WTC11 (cell line): Measurements from ENCODE around the gene WDR90. TPM values are rescaled to one million over a fixed set of nuclear protein-coding genes. Genes with fewer than 3 reads are reported as not detected.

ENCODE experiments used
- ATAC-seq: fragments of 200-7000 bp; cut with Tn5 transposase; 2 replicates; pipeline ENCODE4 v1.10.0; 2021; ENCODE audit warnings: mild to moderate bottlenecking, moderate library complexity
- CTCF ChIA-PET: fragments of 300-600 bp; sonication (Branson Sonifier 250); formaldehyde crosslinking; loops from one replicate; lab custom pipeline; 2021; ENCODE audit warnings: antibody characterized with exemption; lab: Charles Lee
- POLR2A ChIA-PET: fragments of 350-600 bp; sonication (Branson Sonifier 250); formaldehyde crosslinking; loops from one replicate; lab custom pipeline; 2021; ENCODE audit warnings: antibody characterized with exemption; lab: Charles Lee
- DNase-seq: peaks from one replicate; pipeline ENCODE4 v3.0.0; 2021; ENCODE audit warnings: low spot score
- H3K27ac Mint-ChIP-seq: 2 replicates; pipeline ENCODE4 v1.8.0; 2021; ENCODE audit warnings: mixed read lengths
- H3K27me3 Mint-ChIP-seq: 2 replicates; pipeline ENCODE4 v1.8.0; 2021; ENCODE audit warnings: low read depth, mild to moderate bottlenecking, moderate library complexity, mixed read lengths
- H3K36me3 Mint-ChIP-seq: 2 replicates; pipeline ENCODE4 v1.8.0; 2021; ENCODE audit warnings: mixed read lengths
- H3K4me1 Mint-ChIP-seq: 2 replicates; pipeline ENCODE4 v1.8.0; 2022; ENCODE audit warnings: mixed read lengths
- H3K4me3 Mint-ChIP-seq: 2 replicates; pipeline ENCODE4 v1.8.0; 2021; ENCODE audit warnings: mild to moderate bottlenecking, moderate library complexity, mixed read lengths
- H3K9me3 Mint-ChIP-seq: 2 replicates; pipeline ENCODE4 v1.8.0; 2021; ENCODE audit warnings: mixed read lengths
- CDX4 ChIP-seq: fragments of 250-450 bp; sonication (Bioruptor Pico); IDR thresholded peaks from 2 replicates; pipeline ENCODE4 v1.9.0; 2021; ENCODE audit warnings: moderate library complexity, mild to moderate bottlenecking, inconsistent platforms, borderline replicate concordance
- CREM ChIP-seq: sonication (generic); formaldehyde crosslinking; IDR thresholded peaks from 2 replicates; pipeline ENCODE4 v1.8.1; 2022; ENCODE audit warnings: mild to moderate bottlenecking, missing genetic modification reagents, moderate library complexity
- E2F4 ChIP-seq: sonication (generic); formaldehyde crosslinking; IDR thresholded peaks from 2 replicates; pipeline ENCODE4 v1.8.1; 2022; ENCODE audit warnings: low read depth, mild to moderate bottlenecking, moderate library complexity, missing genetic modification reagents, borderline replicate concordance
- E2F5 ChIP-seq: sonication (generic); formaldehyde crosslinking; IDR thresholded peaks from 2 replicates; pipeline ENCODE4 v1.8.1; 2022; ENCODE audit warnings: mild to moderate bottlenecking, moderate library complexity, missing genetic modification reagents
- ELF4 ChIP-seq: sonication (generic); formaldehyde crosslinking; IDR thresholded peaks from 2 replicates; pipeline ENCODE4 v1.8.1; 2022; ENCODE audit warnings: low read depth, mild to moderate bottlenecking, moderate library complexity, missing genetic modification reagents
- ESRRA ChIP-seq: sonication (generic); formaldehyde crosslinking; IDR thresholded peaks from 2 replicates; pipeline ENCODE4 v1.8.1; 2022; ENCODE audit warnings: mild to moderate bottlenecking, missing genetic modification reagents, borderline replicate concordance
- FOXK1 ChIP-seq: sonication (generic); formaldehyde crosslinking; IDR thresholded peaks from 2 replicates; pipeline ENCODE4 v1.8.0; 2022; ENCODE audit warnings: mild to moderate bottlenecking, moderate library complexity, missing genetic modification reagents
- GRHL2 ChIP-seq: fragments of 250-450 bp; sonication (Bioruptor Pico); IDR thresholded peaks from 2 replicates; pipeline ENCODE4 v1.8.0; 2022; ENCODE audit warnings: mild to moderate bottlenecking, moderate library complexity; ENCODE audit not compliant: insufficient replicate concordance, severe bottlenecking
- HMGXB4 ChIP-seq: sonication (generic); formaldehyde crosslinking; IDR thresholded peaks from 2 replicates; pipeline ENCODE4 v1.8.1; 2023; ENCODE audit warnings: mild to moderate bottlenecking, moderate library complexity, missing genetic modification reagents
- JAZF1 ChIP-seq: fragments of 250-450 bp; sonication (Bioruptor Pico); IDR thresholded peaks from 2 replicates; pipeline ENCODE4 v1.9.0; 2021; ENCODE audit warnings: moderate library complexity, mild to moderate bottlenecking, inconsistent platforms
- PRDM15 ChIP-seq: sonication (generic); formaldehyde crosslinking; IDR thresholded peaks from 2 replicates; pipeline ENCODE4 v1.8.0; 2022; ENCODE audit warnings: missing genetic modification reagents
- PRRX2 ChIP-seq: fragments of 250-450 bp; sonication (Bioruptor Pico); IDR thresholded peaks from 2 replicates; pipeline ENCODE4 v1.8.0; 2021; ENCODE audit warnings: mild to moderate bottlenecking
- TEAD4 ChIP-seq: sonication (generic); formaldehyde crosslinking; IDR thresholded peaks from 2 replicates; pipeline ENCODE4 v1.8.0; 2022; ENCODE audit warnings: mild to moderate bottlenecking, missing genetic modification reagents
- USF1 ChIP-seq: sonication (generic); formaldehyde crosslinking; IDR thresholded peaks from 2 replicates; pipeline ENCODE4 v1.8.0; 2022; ENCODE audit warnings: mild to moderate bottlenecking, missing genetic modification reagents
- USF2 ChIP-seq: sonication (generic); formaldehyde crosslinking; IDR thresholded peaks from 2 replicates; pipeline ENCODE4 v1.8.1; 2023; ENCODE audit warnings: mild to moderate bottlenecking, missing genetic modification reagents, moderate library complexity
- ZBTB21 ChIP-seq: sonication (generic); formaldehyde crosslinking; IDR thresholded peaks from 2 replicates; pipeline ENCODE4 v1.8.1; 2023; ENCODE audit warnings: mild to moderate bottlenecking, missing genetic modification reagents, borderline replicate concordance
- ZNF121 ChIP-seq: sonication (generic); formaldehyde crosslinking; IDR thresholded peaks from 2 replicates; pipeline ENCODE4 v1.8.0; 2023; ENCODE audit warnings: missing genetic modification reagents
- ZNF138 ChIP-seq: sonication (generic); formaldehyde crosslinking; conservative IDR thresholded peaks from 2 replicates; pipeline ENCODE4 v1.8.1; 2022; ENCODE audit warnings: mild to moderate bottlenecking, moderate library complexity, missing genetic modification reagents
- ZNF532 ChIP-seq: fragments of 250-450 bp; sonication (Bioruptor Pico); IDR thresholded peaks from 2 replicates; pipeline ENCODE4 v1.9.0; 2021; ENCODE audit warnings: mild to moderate bottlenecking, borderline replicate concordance
- ZSCAN18 ChIP-seq: fragments of 250-450 bp; sonication (Bioruptor Pico); IDR thresholded peaks from 2 replicates; pipeline ENCODE4 v2.1.2; 2022; ENCODE audit warnings: mild to moderate bottlenecking, moderate library complexity
- total RNA-seq: library from RNA; stranded (reverse); gene quantifications from 3 replicates; pipeline ENCODE4 v1.2.3, GENCODE V29; 2021

The WDR90 gene
- total RNA-seq, 1 experiment from 2014 or later, result 75.8 TPM

- Mint-ChIP-seq H3K4me1 (peaks cover 12% of the 10 kb centered on the region), H3K36me3 (peaks cover 11% of the 10 kb centered on the region), H3K4me3 (no peak overlapping the region), H3K27me3 (no peaks in the 10 kb centered on the region), H3K9me3 (no peaks in the 10 kb centered on the region), H3K27ac (no peak overlapping the region)
- ChIA-PET POLR2A (no interaction called here), CTCF (interaction anchor here (0.7 kb wide), 1 partner anchor 12 kb away, joined by 4 read pairs; no protein-coding TSS in a partner anchor)
- TF ChIP-seq GRHL2 (CRISPR knock-in tag) (no peak), USF1 (no peak), ZBTB21 (CRISPR knock-in tag) (no peak), PRRX2 (no peak), FOXK1 (CRISPR knock-in tag) (no peak), CDX4 (no peak), ELF4 (no peak), USF2 (CRISPR knock-in tag) (no peak), ZNF532 (CRISPR knock-in tag) (no peak), HMGXB4 (CRISPR knock-in tag) (no peak), ZNF121 (CRISPR knock-in tag) (no peak), E2F4 (CRISPR knock-in tag) (no peak)
- DNase-seq (no peak), ATAC-seq (no peak)
These were observed 23.2 kb downstream of the WDR90 start for GRCh38 chr16:672371-672770.

- no peak for ATAC-seq
- no peaks in the 10 kb centered on the region for H3K9me3 Mint-ChIP-seq
- POLR2A ChIA-PET, result no interaction called here
- no peaks in the 10 kb centered on the region for H3K27me3 Mint-ChIP-seq
- no peak overlapping the region for H3K27ac Mint-ChIP-seq
- no peak for DNase-seq
- H3K4me1 Mint-ChIP-seq, result peaks cover 12% of the 10 kb centered on the region
- CTCF ChIA-PET, result no interaction called here
- no peak overlapping the region for H3K4me3 Mint-ChIP-seq
- H3K36me3 Mint-ChIP-seq, result peaks cover 11% of the 10 kb centered on the region
- no peak for TF ChIP-seq TEAD4
- TF ChIP-seq PRDM15 (CRISPR knock-in tag), result no peak
- TF ChIP-seq ESRRA (CRISPR knock-in tag), result no peak
- TF ChIP-seq ZNF138 (CRISPR knock-in tag), result no peak
- no peak for TF ChIP-seq CREM (CRISPR knock-in tag)
- no peak for TF ChIP-seq JAZF1
- no peak for TF ChIP-seq E2F5 (CRISPR knock-in tag)
- no peak for TF ChIP-seq ZSCAN18 (CRISPR knock-in tag)
These were observed 23.7 kb downstream of the WDR90 start for GRCh38 chr16:672851-673250.
